HCT116 (cell line): ENCODE results near the gene HUWE1. TPM values are rescaled to one million over a fixed set of nuclear protein-coding genes. Genes with fewer than 3 reads are reported as not detected.

ENCODE experiments used
- ATAC-seq: fragments of 200-7000 bp; cut with Tn5 transposase; 2 replicates; pipeline ENCODE4 v1.9.1; 2020; ENCODE audit warnings: mild to moderate bottlenecking, moderate library complexity
- BruUV-seq: library from RNA; stranded (reverse); fragments of 400-500 nt; replicated peaks from 2 replicates; lab custom pipeline; 2021; lab: Mats Ljungman, UMichigan
- CTCF ChIA-PET: fragments of 300-600 bp; sonication (Branson Sonifier 250); formaldehyde crosslinking; loops from one replicate; lab custom pipeline; 2021; ENCODE audit warnings: antibody characterized with exemption; lab: Charles Lee
- POLR2A ChIA-PET: fragments of 300-600, 350-600 bp; sonication (Branson Sonifier 250); formaldehyde crosslinking; loops from one replicate; lab custom pipeline; 2021; ENCODE audit warnings: antibody characterized with exemption; lab: Charles Lee
- RAD21 ChIA-PET, 2 experiments: fragments of 300-600 bp; sonication (Branson Sonifier 250); formaldehyde crosslinking; loops; one replicate each; lab custom pipeline; 2023; ENCODE audit warnings: low total read pairs in 2 of 2; ENCODE audit not compliant: uncharacterized antibody in 2 of 2, unreplicated experiment in 2 of 2, low non-redundant PET in 1 of 2; lab: Charles Lee
- DNase-seq: peaks from one replicate; pipeline ENCODE4 v3.0.0-alpha.2; 2010; ENCODE audit warnings: low read depth, low spot score
- H2AFZ ChIP-seq: fragments of 200-600 bp; shearing (Covaris generic), sonication (generic); 2 replicates; pipeline ENCODE4 v1.6.1; 2017; ENCODE audit warnings: low read depth, mixed run types, mixed read lengths, antibody characterized with exemption, low read length; ENCODE audit not compliant: poor library complexity, severe bottlenecking
- H3K27ac ChIP-seq: 2 replicates; pipeline ENCODE4 v1.5.1; 2012; ENCODE audit warnings: low read depth, low read length
- H3K27me3 ChIP-seq: fragments of 200-600 bp; sonication (generic); 2 replicates; pipeline ENCODE4 v1.6.1; 2016; ENCODE audit warnings: mixed run types, low read length, mixed read lengths; ENCODE audit not compliant: insufficient read depth
- H3K36me3 ChIP-seq, 2 experiments: fragments of 200-500 bp in 1 of 2; fragments of 200-600 bp in 1 of 2; sonication (Bioruptor generic) in 1 of 2; sonication (generic) in 1 of 2; 2 replicates each; pipeline versions ENCODE4 v1.5.1 to v1.6.1; 2014 to 2016; ENCODE audit warnings: low read length in 2 of 2, inconsistent platforms in 1 of 2, mixed read lengths in 1 of 2, mixed run types in 1 of 2; ENCODE audit not compliant: insufficient read depth in 2 of 2, control insufficient read depth in 1 of 2
- H3K4me1 ChIP-seq, 2 experiments: fragments of 200-600 bp in 1 of 2; sonication (generic) in 1 of 2; 2 replicates each; pipeline versions ENCODE4 v1.5.1 to v1.6.1; 2012 to 2017; ENCODE audit warnings: low read length in 2 of 2, inconsistent platforms in 1 of 2, mild to moderate bottlenecking in 1 of 2, mixed read lengths in 1 of 2, mixed run types in 1 of 2, moderate library complexity in 1 of 2; ENCODE audit not compliant: insufficient read depth in 2 of 2, control insufficient read depth in 1 of 2
- H3K4me2 ChIP-seq: fragments of 200-600 bp; sonication (generic); 2 replicates; pipeline ENCODE4 v1.6.1; 2017; ENCODE audit warnings: mixed run types, low read length, mixed read lengths
- H3K4me3 ChIP-seq, 2 experiments: fragments of 200-600 bp in 1 of 2; sonication (generic) in 1 of 2; replicated peaks in 1 of 2; 2 replicates each; pipeline ENCODE4 v1.5.1; 2011 to 2016; ENCODE audit warnings: low read length in 2 of 2, control low read depth in 1 of 2, low read depth in 1 of 2, mild to moderate bottlenecking in 1 of 2, mixed read lengths in 1 of 2, mixed run types in 1 of 2
- H3K79me2 ChIP-seq: fragments of 200-600 bp; sonication (generic); 2 replicates; pipeline ENCODE4 v1.6.1; 2017; ENCODE audit warnings: mild to moderate bottlenecking, mixed run types, low read length, moderate library complexity, mixed read lengths; ENCODE audit not compliant: insufficient read depth
- H3K9ac ChIP-seq: fragments of 200-600 bp; sonication (generic); 2 replicates; pipeline ENCODE4 v1.6.1; 2016; ENCODE audit warnings: low read length, mixed read lengths
- H3K9me2 ChIP-seq: fragments of 200-600 bp; sonication (generic), shearing (Covaris generic); 2 replicates; pipeline ENCODE4 v1.6.1; 2017; ENCODE audit warnings: mixed run types, mild to moderate bottlenecking, moderate library complexity; ENCODE audit not compliant: insufficient read depth
- H3K9me3 ChIP-seq, 2 experiments: fragments of 200-500 bp in 1 of 2; fragments of 200-600 bp in 1 of 2; sonication (Bioruptor generic) in 1 of 2; sonication (generic) in 1 of 2; 2 replicates each; pipeline ENCODE4 v1.6.1; 2014 to 2017; ENCODE audit warnings: low read length in 2 of 2, mixed read lengths in 2 of 2, inconsistent platforms in 1 of 2, low read depth in 1 of 2, mild to moderate bottlenecking in 1 of 2, mixed run types in 1 of 2, moderate library complexity in 1 of 2; ENCODE audit not compliant: control insufficient read depth in 1 of 2, insufficient read depth in 1 of 2
- H4K20me1 ChIP-seq: fragments of 200-600 bp; sonication (generic), shearing (Covaris generic); 2 replicates; pipeline ENCODE4 v1.6.1; 2017; ENCODE audit warnings: mixed run types, mild to moderate bottlenecking, moderate library complexity; ENCODE audit not compliant: insufficient read depth
- CBX3 ChIP-seq: IDR thresholded peaks from 2 replicates; pipeline ENCODE4 v1.6.1; 2012; ENCODE audit warnings: low read depth
- CEBPB ChIP-seq: IDR thresholded peaks from 2 replicates; pipeline ENCODE4 v1.6.1; 2012; ENCODE audit warnings: low read depth
- EGR1 ChIP-seq: IDR thresholded peaks from 2 replicates; pipeline ENCODE4 v1.6.1; 2012; ENCODE audit warnings: low read depth
- ELF1 ChIP-seq: IDR thresholded peaks from 2 replicates; pipeline ENCODE4 v1.6.1; 2012; ENCODE audit warnings: low read depth, borderline replicate concordance
- FOSL1 ChIP-seq: IDR thresholded peaks from 2 replicates; pipeline ENCODE4 v1.6.1; 2012; ENCODE audit warnings: low read depth
- JUND ChIP-seq: IDR thresholded peaks from 2 replicates; pipeline ENCODE4 v1.6.1; 2012
- POLR2AphosphoS5 ChIP-seq: IDR thresholded peaks from 2 replicates; pipeline ENCODE4 v1.6.1; 2011; ENCODE audit warnings: mild to moderate bottlenecking, low read depth, low read length, moderate library complexity
- RAD21 ChIP-seq: IDR thresholded peaks from 2 replicates; pipeline ENCODE4 v1.6.1; 2012; ENCODE audit warnings: low read depth, mild to moderate bottlenecking
- SRF ChIP-seq: IDR thresholded peaks from 2 replicates; pipeline ENCODE4 v1.6.1; 2012; ENCODE audit warnings: low read depth
- ZBTB33 ChIP-seq: IDR thresholded peaks from 2 replicates; pipeline ENCODE4 v1.6.1; 2011; ENCODE audit warnings: mild to moderate bottlenecking, low read length, moderate library complexity; ENCODE audit not compliant: insufficient replicate concordance; ENCODE audit errors: extremely low read depth
- ZFX ChIP-seq: fragments of 450-650 bp; IDR thresholded peaks from 2 replicates; pipeline ENCODE4 v1.6.1; 2017
- intact Hi-C: fragments of 100-400 bp; cut with micrococcal nuclease; formaldehyde crosslinking; loops from 2 replicates; pipeline ENCODE4 v1.10.0; 2022
- total RNA-seq: library from RNA; stranded (reverse); gene quantifications from one replicate; pipeline ENCODE4 v1.2.1, GENCODE V29; 2021; ENCODE audit not compliant: unreplicated experiment
- TF ChIP-seq, protein P1 (sequence below): IDR thresholded peaks from 2 replicates; pipeline ENCODE4 v1.6.1; 2012
- TF ChIP-seq, protein P2 (sequence below): IDR thresholded peaks from 2 replicates; pipeline ENCODE4 v1.6.1; 2012; ENCODE audit warnings: low read depth

HUWE1 gene
- total RNA-seq, 1 experiment from 2014 or later: 197 TPM

DNA sequence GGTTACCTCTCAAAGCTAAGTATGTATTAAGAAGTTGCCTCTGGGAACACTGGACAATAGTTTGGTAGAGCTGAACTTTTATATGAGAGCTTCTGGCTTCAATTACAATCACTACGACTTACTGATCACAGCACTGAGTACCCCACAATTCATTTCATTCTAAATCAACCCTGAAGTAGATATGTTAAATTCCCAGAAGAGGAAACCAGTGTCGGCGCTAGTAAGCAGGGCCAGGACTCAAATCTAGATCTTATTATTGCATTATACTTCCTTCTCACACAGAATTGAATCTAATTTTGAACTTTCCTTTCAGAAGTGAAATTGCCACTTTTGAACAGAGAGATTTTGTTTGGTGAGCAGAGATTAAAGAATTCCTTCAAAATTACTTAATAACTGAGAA lies 41.8 kb downstream of the HUWE1 start:
- H3K9me2 ChIP-seq: no peaks in the 10 kb centered on the region
- no peak for ATAC-seq
- intact Hi-C loops: no loop called here
- no peak for TF ChIP-seq RAD21
- no peak for TF ChIP-seq EGR1
- TF ChIP-seq ZBTB33: no peak
- no peak for TF ChIP-seq CEBPB
- no peak for TF ChIP-seq POLR2AphosphoS5
- no peak for TF ChIP-seq CBX3
- TF ChIP-seq JUND: no peak
- no peak for TF ChIP-seq SRF
- TF ChIP-seq, protein P1, sequence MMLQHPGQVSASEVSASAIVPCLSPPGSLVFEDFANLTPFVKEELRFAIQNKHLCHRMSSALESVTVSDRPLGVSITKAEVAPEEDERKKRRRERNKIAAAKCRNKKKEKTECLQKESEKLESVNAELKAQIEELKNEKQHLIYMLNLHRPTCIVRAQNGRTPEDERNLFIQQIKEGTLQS: no peak
- no peak for TF ChIP-seq ELF1
- TF ChIP-seq, protein P2, sequence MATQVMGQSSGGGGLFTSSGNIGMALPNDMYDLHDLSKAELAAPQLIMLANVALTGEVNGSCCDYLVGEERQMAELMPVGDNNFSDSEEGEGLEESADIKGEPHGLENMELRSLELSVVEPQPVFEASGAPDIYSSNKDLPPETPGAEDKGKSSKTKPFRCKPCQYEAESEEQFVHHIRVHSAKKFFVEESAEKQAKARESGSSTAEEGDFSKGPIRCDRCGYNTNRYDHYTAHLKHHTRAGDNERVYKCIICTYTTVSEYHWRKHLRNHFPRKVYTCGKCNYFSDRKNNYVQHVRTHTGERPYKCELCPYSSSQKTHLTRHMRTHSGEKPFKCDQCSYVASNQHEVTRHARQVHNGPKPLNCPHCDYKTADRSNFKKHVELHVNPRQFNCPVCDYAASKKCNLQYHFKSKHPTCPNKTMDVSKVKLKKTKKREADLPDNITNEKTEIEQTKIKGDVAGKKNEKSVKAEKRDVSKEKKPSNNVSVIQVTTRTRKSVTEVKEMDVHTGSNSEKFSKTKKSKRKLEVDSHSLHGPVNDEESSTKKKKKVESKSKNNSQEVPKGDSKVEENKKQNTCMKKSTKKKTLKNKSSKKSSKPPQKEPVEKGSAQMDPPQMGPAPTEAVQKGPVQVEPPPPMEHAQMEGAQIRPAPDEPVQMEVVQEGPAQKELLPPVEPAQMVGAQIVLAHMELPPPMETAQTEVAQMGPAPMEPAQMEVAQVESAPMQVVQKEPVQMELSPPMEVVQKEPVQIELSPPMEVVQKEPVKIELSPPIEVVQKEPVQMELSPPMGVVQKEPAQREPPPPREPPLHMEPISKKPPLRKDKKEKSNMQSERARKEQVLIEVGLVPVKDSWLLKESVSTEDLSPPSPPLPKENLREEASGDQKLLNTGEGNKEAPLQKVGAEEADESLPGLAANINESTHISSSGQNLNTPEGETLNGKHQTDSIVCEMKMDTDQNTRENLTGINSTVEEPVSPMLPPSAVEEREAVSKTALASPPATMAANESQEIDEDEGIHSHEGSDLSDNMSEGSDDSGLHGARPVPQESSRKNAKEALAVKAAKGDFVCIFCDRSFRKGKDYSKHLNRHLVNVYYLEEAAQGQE: no peak
- TF ChIP-seq FOSL1: no peak
- TF ChIP-seq ZFX: no peak
- TF ChIP-seq, all 23 proteins: peak for 0
- RAD21 ChIA-PET: no interaction called here
- peaks cover 26 to 38% of the 10 kb centered on the region in 2 experiments for H3K36me3 ChIP-seq
- H3K9me3 ChIP-seq: no peaks in the 10 kb centered on the region
- H3K79me2 ChIP-seq: peaks cover 81% of the 10 kb centered on the region
- CTCF ChIA-PET: no interaction called here
- POLR2A ChIA-PET: no interaction called here
- BruUV-seq: no TSS peak
- no peak overlapping the region for H2AFZ ChIP-seq
- H3K4me2 ChIP-seq: no peak overlapping the region
- H3K27me3 ChIP-seq: no peaks in the 10 kb centered on the region
- H3K4me1 ChIP-seq: no peaks in the 10 kb centered on the region
- H3K27ac ChIP-seq: no peak overlapping the region
- no peak for DNase-seq
- no peak overlapping the region for H3K4me3 ChIP-seq
- H3K9ac ChIP-seq: no peak overlapping the region
- H4K20me1 ChIP-seq: no peaks in the 10 kb centered on the region
